OCI-LY1 (cell line): ENCODE measurements around the gene LDLRAD3.

ENCODE experiments used
- H2AFZ ChIP-seq: fragments of 200-600 bp; sonication (generic), shearing (Covaris generic); 2 replicates; pipeline ENCODE4 v1.6.0; 2014; ENCODE audit warnings: antibody characterized with exemption, mild to moderate bottlenecking, low read length
- H3F3A ChIP-seq: fragments of 200-600 bp; sonication (generic), shearing (Covaris generic); 2 replicates; pipeline ENCODE4 v1.6.0; 2014; ENCODE audit warnings: mild to moderate bottlenecking, antibody characterized with exemption, low read length, moderate library complexity; ENCODE audit not compliant: insufficient read depth
- H3K27ac ChIP-seq: fragments of 200-600 bp; sonication (generic); 2 replicates; pipeline ENCODE4 v1.5.1; 2014; ENCODE audit warnings: low read length, mixed run types, mild to moderate bottlenecking, low read depth; ENCODE audit not compliant: poor library complexity, severe bottlenecking
- H3K27me3 ChIP-seq: fragments of 200-600 bp; sonication (generic); 2 replicates; pipeline ENCODE4 v1.6.0; 2014; ENCODE audit warnings: antibody characterized with exemption, mild to moderate bottlenecking, low read length, moderate library complexity; ENCODE audit not compliant: insufficient read depth
- H3K36me3 ChIP-seq: fragments of 200-600 bp; sonication (generic); 2 replicates; pipeline ENCODE4 v1.6.1; 2014; ENCODE audit warnings: mild to moderate bottlenecking, antibody characterized with exemption, low read length, moderate library complexity, mixed read lengths; ENCODE audit not compliant: insufficient read depth
- H3K4me1 ChIP-seq: fragments of 200-600 bp; sonication (generic); 2 replicates; pipeline ENCODE4 v1.5.1; 2014; ENCODE audit warnings: mild to moderate bottlenecking, low read length, moderate library complexity; ENCODE audit not compliant: insufficient read depth, severe bottlenecking
- H3K4me2 ChIP-seq: fragments of 200-600 bp; sonication (generic), shearing (Covaris generic); 2 replicates; pipeline ENCODE4 v1.6.1; 2014; ENCODE audit warnings: low read length
- H3K4me3 ChIP-seq: fragments of 200-600 bp; sonication (generic); 2 replicates; pipeline ENCODE4 v1.5.1; 2014; ENCODE audit warnings: low read length, low read depth, mild to moderate bottlenecking, mixed read lengths; ENCODE audit not compliant: poor library complexity, severe bottlenecking
- H3K79me2 ChIP-seq: fragments of 200-600 bp; shearing (Covaris generic); 2 replicates; pipeline ENCODE4 v1.6.1; 2016; ENCODE audit warnings: mixed run types, low read length, mixed read lengths; ENCODE audit not compliant: insufficient read depth
- H3K9ac ChIP-seq: fragments of 200-600 bp; sonication (generic), shearing (Covaris generic); 2 replicates; pipeline ENCODE4 v1.6.1; 2014; ENCODE audit warnings: mild to moderate bottlenecking, low read length, mixed read lengths
- H3K9me2 ChIP-seq: fragments of 200-600 bp; sonication (generic), shearing (Covaris generic); 2 replicates; pipeline ENCODE4 v1.6.1; 2014; ENCODE audit warnings: low read depth, mild to moderate bottlenecking, low read length, mixed read lengths
- H3K9me3 ChIP-seq: fragments of 200-600 bp; shearing (Covaris generic); 2 replicates; pipeline ENCODE4 v1.6.1; 2014; ENCODE audit warnings: low read length, mixed read lengths
- H4K20me1 ChIP-seq: fragments of 200-600 bp; sonication (generic), shearing (Covaris generic); 2 replicates; pipeline ENCODE4 v1.6.0; 2016; ENCODE audit warnings: mild to moderate bottlenecking, low read length; ENCODE audit not compliant: insufficient read depth
- EZH2 ChIP-seq: fragments of 200-600 bp; sonication (generic), shearing (Covaris generic); IDR thresholded peaks from 2 replicates; pipeline ENCODE4 v1.8.0; 2017; ENCODE audit warnings: borderline replicate concordance, mixed run types, mild to moderate bottlenecking, antibody characterized with exemption, low read length, moderate library complexity, mixed read lengths
- TF ChIP-seq, protein P1 (sequence below): fragments of 200-600 bp; sonication (generic), shearing (Covaris generic); IDR thresholded peaks from 2 replicates; pipeline ENCODE4 v1.5.1; 2017; ENCODE audit warnings: mild to moderate bottlenecking, antibody characterized with exemption, low read length, moderate library complexity, mixed read lengths

Gene LDLRAD3

GRCh38 chr11:36235750-36236149, 291.9 kb downstream of the LDLRAD3 start:
- no peaks in the 10 kb centered on the region for H3K4me1 ChIP-seq
- no peak overlapping the region for H3K4me2 ChIP-seq

DNA sequence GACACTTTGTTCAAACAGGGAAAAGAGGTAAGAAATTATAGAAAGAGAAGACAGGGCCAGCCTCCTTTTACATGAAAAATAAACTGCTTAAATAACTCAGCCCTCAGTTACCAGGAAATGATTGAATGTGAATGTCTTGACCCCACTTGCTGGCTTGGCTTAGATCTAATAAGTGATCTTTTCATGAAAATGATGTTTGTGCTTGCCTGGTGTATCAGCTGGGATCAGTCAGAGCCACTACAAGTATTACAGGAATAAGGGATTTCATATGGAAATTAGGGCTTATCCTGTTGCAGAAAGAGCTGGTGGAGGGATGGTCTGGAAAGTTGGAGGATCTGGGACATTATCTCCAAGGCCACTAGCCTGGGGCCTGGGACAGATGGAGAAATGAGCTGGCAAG, 293.5 kb downstream of the LDLRAD3 start:
- Histone ChIP-seq H3F3A (no peaks in the 10 kb centered on the region), H3K9ac (no peak overlapping the region), H2AFZ (no peak overlapping the region), H4K20me1 (no peaks in the 10 kb centered on the region), H3K27ac (no peak overlapping the region), H3K27me3 (no peaks in the 10 kb centered on the region), H3K4me2 (no peak overlapping the region), H3K4me3 (no peak overlapping the region), H3K9me2 (no peaks in the 10 kb centered on the region), H3K4me1 (no peaks in the 10 kb centered on the region), H3K36me3 (no peaks in the 10 kb centered on the region), H3K9me3 (no peaks in the 10 kb centered on the region), H3K79me2 (no peaks in the 10 kb centered on the region)
- TF ChIP-seq EZH2: no peak
- TF ChIP-seq, protein P1, sequence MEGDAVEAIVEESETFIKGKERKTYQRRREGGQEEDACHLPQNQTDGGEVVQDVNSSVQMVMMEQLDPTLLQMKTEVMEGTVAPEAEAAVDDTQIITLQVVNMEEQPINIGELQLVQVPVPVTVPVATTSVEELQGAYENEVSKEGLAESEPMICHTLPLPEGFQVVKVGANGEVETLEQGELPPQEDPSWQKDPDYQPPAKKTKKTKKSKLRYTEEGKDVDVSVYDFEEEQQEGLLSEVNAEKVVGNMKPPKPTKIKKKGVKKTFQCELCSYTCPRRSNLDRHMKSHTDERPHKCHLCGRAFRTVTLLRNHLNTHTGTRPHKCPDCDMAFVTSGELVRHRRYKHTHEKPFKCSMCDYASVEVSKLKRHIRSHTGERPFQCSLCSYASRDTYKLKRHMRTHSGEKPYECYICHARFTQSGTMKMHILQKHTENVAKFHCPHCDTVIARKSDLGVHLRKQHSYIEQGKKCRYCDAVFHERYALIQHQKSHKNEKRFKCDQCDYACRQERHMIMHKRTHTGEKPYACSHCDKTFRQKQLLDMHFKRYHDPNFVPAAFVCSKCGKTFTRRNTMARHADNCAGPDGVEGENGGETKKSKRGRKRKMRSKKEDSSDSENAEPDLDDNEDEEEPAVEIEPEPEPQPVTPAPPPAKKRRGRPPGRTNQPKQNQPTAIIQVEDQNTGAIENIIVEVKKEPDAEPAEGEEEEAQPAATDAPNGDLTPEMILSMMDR: no peak

More at GRCh38 chr11:36235750-36236149, 291.9 kb downstream of the LDLRAD3 start:
- TF ChIP-seq, protein P1: no peak
- TF ChIP-seq EZH2: no peak
- Histone ChIP-seq H3K27ac (no peak overlapping the region), H4K20me1 (no peaks in the 10 kb centered on the region), H2AFZ (no peak overlapping the region), H3K9me3 (no peaks in the 10 kb centered on the region), H3K27me3 (no peaks in the 10 kb centered on the region), H3F3A (no peaks in the 10 kb centered on the region), H3K79me2 (no peaks in the 10 kb centered on the region), H3K9me2 (no peaks in the 10 kb centered on the region), H3K4me3 (no peak overlapping the region), H3K36me3 (no peaks in the 10 kb centered on the region), H3K9ac (no peak overlapping the region)

DNA sequence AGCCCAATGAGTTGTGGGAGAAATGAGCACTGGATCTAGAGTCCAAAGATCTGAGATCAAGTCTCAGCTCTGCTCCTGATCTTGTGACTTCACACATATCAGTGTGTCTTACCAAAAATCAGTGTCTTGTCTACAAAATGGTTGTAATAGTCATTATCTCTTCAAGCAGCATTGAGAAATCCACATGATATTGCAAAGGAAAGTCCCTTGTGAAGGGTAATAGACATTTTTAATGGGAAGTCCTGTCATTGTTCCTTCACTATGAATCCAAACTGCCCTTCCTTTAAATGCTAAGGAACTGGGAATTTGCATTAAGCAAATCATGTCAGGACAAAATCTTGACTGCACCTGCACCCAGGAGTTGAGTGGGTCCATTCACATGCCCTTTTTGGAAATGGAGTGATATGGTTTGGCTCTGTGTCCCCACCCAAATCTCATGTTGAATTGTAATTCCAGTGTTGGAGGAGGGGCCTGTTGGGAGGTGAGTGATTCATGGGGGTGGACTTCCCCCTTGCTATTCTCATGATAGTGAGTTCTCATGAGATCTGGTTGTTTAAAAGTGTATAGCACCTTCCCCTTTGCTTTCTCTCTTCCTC, 294.3 kb downstream of the LDLRAD3 start:
- H3K4me3 ChIP-seq: no peak overlapping the region
- TF ChIP-seq, protein P1: no peak
- no peak for TF ChIP-seq EZH2
- no peaks in the 10 kb centered on the region for H3K9me2 ChIP-seq
- H3K4me2 ChIP-seq: no peak overlapping the region
- H3K79me2 ChIP-seq: no peaks in the 10 kb centered on the region
- H3K9ac ChIP-seq: no peak overlapping the region
- no peak overlapping the region for H2AFZ ChIP-seq
- no peaks in the 10 kb centered on the region for H3K36me3 ChIP-seq
- H3K27ac ChIP-seq: no peak overlapping the region
- no peaks in the 10 kb centered on the region for H3K27me3 ChIP-seq
- no peaks in the 10 kb centered on the region for H4K20me1 ChIP-seq
- no peaks in the 10 kb centered on the region for H3K4me1 ChIP-seq
- no peaks in the 10 kb centered on the region for H3K9me3 ChIP-seq
- no peaks in the 10 kb centered on the region for H3F3A ChIP-seq
